Hippocampal formation (tissue), 2 donors: ENCODE measurements around the gene TFF2.

Experiments used
- DNase-seq, 2 donors: peaks; one replicate each; lab custom pipeline; 2025; lab: John Stamatoyannopoulos, UW

The TFF2 gene

GRCh38 chr21:42366292-42367010 is 15.7 kb upstream of the TFF2 start, which contains the start of gene TFF1:
Gene TFF1 (minus strand): TSS chr21:42366535. CDS start chr21:42366495, 40 bp downstream.
- DNase-seq: no peak

- no peak for DNase-seq
Observed at GRCh38 chr21:42365770-42366169, 15.0 kb upstream of the TFF2 start.

- no peak for DNase-seq
Observed at GRCh38 chr21:42364304-42364865, 13.6 kb upstream of the TFF2 start.

DNA sequence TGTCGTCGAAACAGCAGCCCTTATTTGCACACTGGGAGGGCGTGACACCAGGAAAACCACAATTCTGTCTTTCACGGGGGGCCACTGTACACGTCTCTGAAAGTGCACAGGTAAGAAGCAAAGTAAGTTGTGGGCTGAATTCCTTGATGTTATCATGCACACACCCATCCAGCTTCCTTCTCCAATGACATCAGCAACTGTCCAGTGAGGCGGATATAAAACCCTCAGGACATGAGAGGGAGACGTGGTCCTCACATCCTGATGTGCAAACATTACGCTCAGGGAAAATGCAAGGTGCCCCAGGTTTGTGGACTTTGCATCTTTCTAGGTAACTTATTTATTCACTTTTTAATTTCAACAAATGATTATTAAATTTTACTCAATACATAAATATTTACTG is 12.5 kb upstream of the TFF2 start:
- no peak for DNase-seq

DNA sequence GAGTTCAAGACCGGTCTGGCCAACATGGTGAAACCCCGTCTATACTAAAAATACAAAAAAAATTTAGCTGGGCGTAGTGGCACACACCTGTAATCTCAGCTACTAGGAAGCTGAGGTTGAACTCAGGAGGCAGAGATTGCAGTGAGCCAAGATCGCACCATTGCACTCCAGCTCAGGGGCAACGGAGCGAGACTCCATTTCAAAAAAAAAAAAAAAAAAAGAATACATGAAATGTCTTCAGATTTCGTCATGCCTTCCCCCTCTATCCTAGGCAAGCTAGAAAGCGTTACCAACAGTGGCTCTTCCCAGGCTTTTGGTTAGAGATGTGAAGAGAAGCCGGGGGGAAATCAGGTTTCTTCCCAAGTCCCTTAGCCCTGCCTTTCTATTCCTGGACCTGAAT is 11.9 kb upstream of the TFF2 start:
- no peak for DNase-seq

- no peak for DNase-seq
Observed at GRCh38 chr21:42362198-42362597, 11.4 kb upstream of the TFF2 start.

GRCh38 chr21:42361286-42361685 is 10.5 kb upstream of the TFF2 start:
- DNase-seq: no peak

DNA sequence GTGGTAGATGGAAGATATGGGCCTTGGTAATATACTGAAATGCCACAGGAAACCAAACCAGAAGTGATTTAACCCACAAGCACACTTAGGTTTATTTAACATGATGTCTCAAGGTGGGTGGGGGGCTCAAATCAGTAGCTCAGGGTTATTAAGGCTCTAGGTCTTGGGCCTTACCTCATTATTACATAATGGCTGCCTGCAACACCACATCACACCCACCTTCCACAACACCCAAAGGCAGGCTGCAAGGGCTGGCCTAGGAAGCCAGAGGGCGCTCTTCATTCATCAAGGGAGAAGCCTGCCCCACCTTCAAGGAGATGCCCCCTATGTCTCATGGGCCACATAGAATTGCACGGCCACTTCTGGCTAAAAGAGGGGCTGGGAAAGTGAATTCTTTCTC is 9.5 kb upstream of the TFF2 start:
- no peak for DNase-seq

GRCh38 chr21:42358937-42359336 is 8.1 kb upstream of the TFF2 start:
- no peak for DNase-seq

- no peak for DNase-seq
Observed at GRCh38 chr21:42358261-42358660, 7.5 kb upstream of the TFF2 start.

DNA sequence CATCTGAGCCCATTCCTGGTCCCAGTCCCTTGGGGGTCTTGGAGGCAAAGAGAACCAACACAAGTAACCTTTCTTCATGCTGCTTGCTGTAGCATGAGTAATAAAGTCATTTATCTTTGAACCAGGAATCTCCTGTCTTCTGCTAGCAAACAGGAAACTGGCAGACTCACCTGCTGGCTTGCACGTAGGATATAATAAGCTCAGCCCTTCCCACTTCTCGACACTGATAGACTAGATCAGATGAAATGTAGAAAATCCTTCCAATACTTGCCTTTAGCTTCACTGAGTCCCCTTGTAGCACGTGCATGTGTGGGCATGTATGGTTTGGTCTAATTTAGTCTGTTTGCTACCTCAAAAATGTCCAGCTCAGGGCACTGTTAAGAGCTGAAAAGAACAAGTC is 6.5 kb upstream of the TFF2 start:
- DNase-seq: no peak

DNA sequence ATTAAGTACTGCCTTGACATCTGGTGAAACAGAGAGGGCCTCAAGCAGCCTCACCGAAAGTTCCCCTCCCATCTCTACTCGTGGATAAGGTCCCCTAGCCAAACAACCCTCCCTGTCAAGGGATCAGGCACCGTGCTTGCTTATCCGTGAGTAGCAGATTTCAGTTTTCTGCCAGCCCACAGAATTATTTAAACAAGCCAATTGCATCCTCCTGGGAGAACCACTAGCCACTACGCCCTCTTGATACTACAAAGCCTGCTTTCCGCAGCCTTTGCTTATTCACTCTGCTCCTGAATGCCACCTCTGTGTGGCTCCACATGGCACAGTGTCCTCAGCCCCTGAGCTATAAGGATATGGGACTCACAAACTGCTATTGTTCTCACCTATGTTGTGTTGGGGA is 5.9 kb upstream of the TFF2 start:
- DNase-seq: no peak

- no peak for DNase-seq
Observed at GRCh38 chr21:42356046-42356445, 5.3 kb upstream of the TFF2 start.

GRCh38 chr21:42353623-42354022 is 2.8 kb upstream of the TFF2 start:
- DNase-seq: no peak

- DNase-seq: no peak
Observed at GRCh38 chr21:42352441-42353095, 1.8 kb upstream of the TFF2 start.

DNA sequence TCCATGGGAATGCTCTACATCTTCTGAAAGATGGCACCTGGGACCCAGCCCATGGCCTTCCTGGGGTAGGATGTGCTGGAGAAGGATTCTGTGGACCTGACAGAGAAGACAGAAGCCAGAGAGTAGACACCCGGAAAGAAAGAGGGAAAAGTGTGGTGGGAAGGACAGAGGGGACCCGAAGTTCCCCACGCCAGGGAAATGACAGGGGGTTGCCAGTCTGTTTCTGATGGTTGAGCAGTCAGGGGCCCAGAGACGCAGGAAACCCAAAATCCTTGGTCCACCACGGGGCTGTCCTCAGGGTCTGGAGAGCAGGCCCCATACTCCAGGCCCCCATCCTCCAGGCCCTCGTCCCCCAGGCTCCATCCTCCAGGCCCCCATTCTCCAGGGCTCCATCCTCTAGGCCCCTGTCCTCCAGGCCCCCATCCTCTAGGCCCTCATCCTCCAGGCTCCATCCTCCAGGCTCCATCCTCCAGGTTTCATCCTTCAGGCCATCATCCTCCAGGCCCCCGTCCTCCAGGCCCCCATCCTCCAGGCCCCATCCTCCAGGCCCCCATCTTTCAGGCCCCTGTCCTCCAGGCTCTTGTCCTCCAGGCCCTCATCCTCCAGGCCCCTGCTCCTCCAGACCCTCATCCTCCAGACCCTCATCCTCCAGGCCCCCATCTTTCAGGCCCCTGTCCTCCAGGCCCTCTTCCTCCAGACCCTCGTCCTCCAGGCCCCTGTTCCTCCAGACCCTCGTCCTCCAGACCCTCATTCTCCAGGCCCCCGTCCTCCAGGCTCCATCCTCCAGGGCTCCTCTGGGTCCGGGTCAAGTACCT is 1.0 kb upstream of the TFF2 start:
- no peak for DNase-seq

GRCh38 chr21:42350318-42350910 is 380 bp downstream of the TFF2 start:
- DNase-seq: no peak

GRCh38 chr21:42349420-42350317 is 1.1 kb downstream of the TFF2 start:
- DNase-seq: no peak

- DNase-seq: no peak
Observed at GRCh38 chr21:42348762-42349161, 2.0 kb downstream of the TFF2 start.

DNA sequence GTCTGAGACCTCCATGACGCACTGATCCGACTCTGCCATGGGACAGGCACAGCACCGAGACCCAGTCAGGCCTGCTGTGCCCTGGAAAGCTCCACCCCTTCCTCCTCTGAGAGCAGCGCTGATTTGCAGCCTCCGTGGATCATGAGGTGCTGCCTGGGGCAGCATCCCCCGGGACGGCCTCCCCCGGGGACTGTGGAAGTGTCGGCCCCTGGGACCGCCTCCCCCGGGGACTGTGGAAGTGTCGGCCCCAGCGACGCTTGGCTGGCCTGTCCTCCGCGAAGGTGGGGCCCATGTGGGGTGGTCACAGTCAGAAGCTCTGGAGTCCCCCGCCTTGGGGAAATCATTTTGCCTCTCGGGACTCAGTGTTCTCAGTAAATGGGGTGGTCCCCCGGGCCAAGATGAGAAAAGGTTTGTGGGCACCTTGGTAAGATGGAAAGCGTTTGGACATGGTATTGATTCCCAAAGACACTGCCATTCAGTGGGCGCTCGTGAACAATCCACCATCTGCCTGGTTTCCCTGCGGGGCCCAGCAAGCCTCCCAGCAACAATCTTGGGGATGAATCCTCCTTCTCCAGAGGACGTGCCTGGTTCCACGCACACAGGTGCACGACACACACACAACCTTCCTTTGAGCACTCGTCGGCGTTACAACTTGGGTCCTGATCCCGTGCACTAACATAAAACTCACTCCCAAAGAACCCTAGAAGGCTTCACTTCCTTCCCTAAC is 3.0 kb downstream of the TFF2 start:
- DNase-seq: no peak
